H9 (cell line): ENCODE results near the gene PPM1J. TPM values are rescaled to one million over a fixed set of nuclear protein-coding genes. Genes with fewer than 3 reads are reported as not detected.

ENCODE experiments used
- DNase-seq: peaks from one replicate; pipeline ENCODE4 v3.0.0-alpha.2; 2017
- H2AFZ ChIP-seq: one replicate; pipeline ENCODE4 v1.6.1; 2013; ENCODE audit warnings: mild to moderate bottlenecking, low read length, control low read depth, moderate library complexity
- H2AK5ac ChIP-seq: 2 replicates; pipeline ENCODE4 v1.6.1; 2013; ENCODE audit warnings: low read length, control low read depth, mixed read lengths; ENCODE audit not compliant: insufficient read length
- H2BK120ac ChIP-seq: one replicate; pipeline ENCODE4 v1.6.1; 2013; ENCODE audit warnings: low read depth, mild to moderate bottlenecking, low read length, control low read depth, inconsistent platforms; ENCODE audit not compliant: poor library complexity, severe bottlenecking
- H2BK12ac ChIP-seq: 2 replicates; pipeline ENCODE4 v1.6.1; 2013; ENCODE audit warnings: low read length, control low read depth, mixed read lengths, low read depth; ENCODE audit not compliant: insufficient read length
- H2BK15ac ChIP-seq: 2 replicates; pipeline ENCODE4 v1.6.1; 2013; ENCODE audit warnings: low read depth, low read length, control low read depth
- H2BK20ac ChIP-seq: one replicate; pipeline ENCODE4 v1.6.1; 2013; ENCODE audit warnings: low read depth, mild to moderate bottlenecking, low read length, control low read depth, inconsistent platforms; ENCODE audit not compliant: poor library complexity, severe bottlenecking
- H2BK5ac ChIP-seq: 2 replicates; pipeline ENCODE4 v1.6.1; 2013; ENCODE audit warnings: low read length, control low read depth, mixed read lengths; ENCODE audit not compliant: insufficient read length
- H3K14ac ChIP-seq: 2 replicates; pipeline ENCODE4 v1.6.1; 2013; ENCODE audit warnings: low read length, control low read depth; ENCODE audit not compliant: insufficient read depth
- H3K18ac ChIP-seq: 2 replicates; pipeline ENCODE4 v1.6.1; 2013; ENCODE audit warnings: low read depth, mild to moderate bottlenecking, mixed read lengths, low read length, control low read depth; ENCODE audit not compliant: insufficient read length
- H3K23ac ChIP-seq: 2 replicates; pipeline ENCODE4 v1.6.1; 2013; ENCODE audit warnings: low read length, control low read depth, mixed read lengths, low read depth; ENCODE audit not compliant: insufficient read length
- H3K23me2 ChIP-seq: 2 replicates; pipeline ENCODE4 v1.6.1; 2013; ENCODE audit warnings: low read depth, mild to moderate bottlenecking, mixed read lengths, low read length, control low read depth; ENCODE audit not compliant: insufficient read length, poor library complexity, severe bottlenecking
- H3K27ac ChIP-seq: 2 replicates; pipeline ENCODE4 v1.5.1; 2013; ENCODE audit warnings: low read length, control low read depth, mixed read lengths, low read depth; ENCODE audit not compliant: insufficient read length
- H3K27me3 ChIP-seq: 2 replicates; pipeline ENCODE4 v1.6.1; 2013; ENCODE audit warnings: low read length, control low read depth, inconsistent platforms; ENCODE audit not compliant: insufficient read depth
- H3K4ac ChIP-seq: 2 replicates; pipeline ENCODE4 v1.6.1; 2013; ENCODE audit warnings: low read depth, mild to moderate bottlenecking, control low read depth, inconsistent platforms, low read length, moderate library complexity
- H3K4me1 ChIP-seq: 2 replicates; pipeline ENCODE4 v1.6.1; 2013; ENCODE audit warnings: low read length, control low read depth, inconsistent platforms; ENCODE audit not compliant: insufficient read depth
- H3K4me2 ChIP-seq: 2 replicates; pipeline ENCODE4 v1.6.1; 2013; ENCODE audit warnings: low read length, control low read depth, mixed read lengths; ENCODE audit not compliant: insufficient read length, insufficient read depth
- H3K56ac ChIP-seq: 2 replicates; pipeline ENCODE4 v1.6.1; 2013; ENCODE audit warnings: low read depth, mild to moderate bottlenecking, mixed read lengths, low read length, control low read depth; ENCODE audit not compliant: insufficient read length
- H3K79me1 ChIP-seq: 2 replicates; pipeline ENCODE4 v1.6.1; 2013; ENCODE audit warnings: low read depth, mild to moderate bottlenecking, moderate library complexity, low read length, control low read depth, inconsistent platforms; ENCODE audit not compliant: insufficient read depth, poor library complexity, severe bottlenecking
- H3K79me2 ChIP-seq: 2 replicates; pipeline ENCODE4 v1.6.1; 2013; ENCODE audit warnings: low read length, control low read depth, inconsistent platforms; ENCODE audit not compliant: insufficient read depth
- H3K9ac ChIP-seq: 2 replicates; pipeline ENCODE4 v1.6.1; 2013; ENCODE audit warnings: low read length, control low read depth, mixed read lengths; ENCODE audit not compliant: insufficient read length; ENCODE audit errors: extremely low read depth
- H3K9me3 ChIP-seq: one replicate; pipeline ENCODE4 v1.6.1; 2013; ENCODE audit warnings: low read depth, low read length, inconsistent platforms; ENCODE audit not compliant: control insufficient read depth
- H3T11ph ChIP-seq: one replicate; pipeline ENCODE4 v1.6.1; 2013; ENCODE audit warnings: mild to moderate bottlenecking, low read length, control low read depth, inconsistent platforms
- H4K20me1 ChIP-seq: one replicate; pipeline ENCODE4 v1.6.1; 2013; ENCODE audit not compliant: control insufficient read depth, insufficient read length, insufficient read depth
- H4K5ac ChIP-seq: 2 replicates; pipeline ENCODE4 v1.6.1; 2013; ENCODE audit warnings: low read depth, mild to moderate bottlenecking, mixed read lengths, low read length, control low read depth; ENCODE audit not compliant: insufficient read length
- H4K8ac ChIP-seq: replicated peaks from 2 replicates; pipeline ENCODE4 v1.6.1; 2013; ENCODE audit warnings: low read length, control low read depth, mixed read lengths, low read depth; ENCODE audit not compliant: insufficient read length
- H4K91ac ChIP-seq: 2 replicates; pipeline ENCODE4 v1.6.1; 2013; ENCODE audit warnings: low read depth, mild to moderate bottlenecking, moderate library complexity, mixed read lengths, low read length, control low read depth; ENCODE audit not compliant: insufficient read length
- H3K27ac Mint-ChIP-seq, 3 experiments: 2 replicates in 2 of 3; 3 replicates in 1 of 3; pipeline ENCODE4 v1.8.0; 2020 to 2021; ENCODE audit warnings: mixed read lengths in 3 of 3, mild to moderate bottlenecking in 1 of 3, moderate library complexity in 1 of 3
- H3K27me3 Mint-ChIP-seq: 2 replicates; pipeline ENCODE4 v1.8.0; 2021; ENCODE audit warnings: low read depth, mild to moderate bottlenecking, moderate library complexity, mixed read lengths
- H3K36me3 Mint-ChIP-seq, 3 experiments: 2 replicates in 2 of 3; 3 replicates in 1 of 3; pipeline ENCODE4 v1.8.0; 2020 to 2021; ENCODE audit warnings: low read depth in 3 of 3, mixed read lengths in 3 of 3; ENCODE audit not compliant: insufficient read depth in 1 of 3
- H3K4me1 Mint-ChIP-seq, 2 experiments: 2 replicates each; pipeline ENCODE4 v1.8.0; 2020; ENCODE audit warnings: mixed read lengths in 2 of 2
- H3K4me3 Mint-ChIP-seq, 2 experiments: 2 replicates in 1 of 2; 3 replicates in 1 of 2; pipeline ENCODE4 v1.8.0; 2020 to 2021; ENCODE audit warnings: mild to moderate bottlenecking in 2 of 2, mixed read lengths in 2 of 2, moderate library complexity in 1 of 2
- H3K9me3 Mint-ChIP-seq, 2 experiments: 2 replicates in 1 of 2; 3 replicates in 1 of 2; pipeline ENCODE4 v1.8.0; 2020; ENCODE audit warnings: mild to moderate bottlenecking in 2 of 2, mixed read lengths in 2 of 2, moderate library complexity in 1 of 2
- WGBS: extraction: QIAGEN DNeasy Blood & Tissue Kit; methylation state at CpG from one replicate; pipeline ENCODE4 v1.1.7; 2013; ENCODE audit warnings: missing lambda C conversion rate, low lambda C conversion rate, mixed read lengths; ENCODE audit not compliant: insufficient read length; ENCODE audit errors: extremely low coverage; 5-methylcytosine and 5-hydroxymethylcytosine counted together
- total RNA-seq: library from RNA; stranded (reverse); gene quantifications from 2 replicates; pipeline ENCODE4 v1.2.1, GENCODE V29; 2021
- TF ChIP-seq, protein P1 (sequence below): fragments of 200-600 bp; sonication (generic); conservative IDR thresholded peaks from 3 replicates; pipeline ENCODE4 v1.8.0; 2021; ENCODE audit warnings: antibody characterized with exemption, mild to moderate bottlenecking

PPM1J gene
- total RNA-seq, 1 experiment from 2014 or later, result 12.7 TPM

GRCh38 chr1:112706505-112707220 is 8.5 kb downstream of the PPM1J start, which contains the start of gene RHOC:
Gene RHOC (minus strand): TSS chr1:112707127. CDS start chr1:112703799, 3,328 bp downstream.
- Histone ChIP-seq H3K9ac (peak within 1 kb of the TSS; percentile 18), H3K23me2 (peaks cover 13% of the 10 kb centered on the region), H3K79me1 (no peaks in the 10 kb centered on the region), H2BK120ac (no peak within 1 kb of the TSS), H2BK15ac (no peak within 1 kb of the TSS), H2BK5ac (no peak within 1 kb of the TSS), H2BK12ac (no peak within 1 kb of the TSS), H3K23ac (no peak within 1 kb of the TSS), H3K27ac (no peak within 1 kb of the TSS), H3K27me3 (peaks cover 4% of the 10 kb centered on the region; the same call in 1 of the 2 replicates), H3K18ac (peak within 1 kb of the TSS; percentile 45), H2BK20ac (no peak within 1 kb of the TSS), H3K79me2 (no peaks in the 10 kb centered on the region), H4K20me1 (no peaks in the 10 kb centered on the region), H3K14ac (no peak within 1 kb of the TSS; the same call in 1 of the 2 replicates), H3T11ph (no peak within 1 kb of the TSS), H2AFZ (no peak within 1 kb of the TSS), H3K4me2 (peak within 1 kb of the TSS; percentile 66), H4K5ac (no peak within 1 kb of the TSS), H3K4ac (no peak within 1 kb of the TSS), H3K9me3 (no peaks in the 10 kb centered on the region), H3K56ac (no peak within 1 kb of the TSS), H4K8ac (no peak within 1 kb of the TSS), H2AK5ac (no peak within 1 kb of the TSS), H4K91ac (no peak within 1 kb of the TSS), H3K4me1 (peaks cover 13% of the 10 kb centered on the region)
- H3K36me3 Mint-ChIP-seq, result peaks cover 15 to 38% (median 36%) of the 10 kb centered on the region in 3 experiments; a peak in 6 of 7 replicates
- H3K27me3 Mint-ChIP-seq, result peaks cover 64% of the 10 kb centered on the region
- TF ChIP-seq, protein P1, sequence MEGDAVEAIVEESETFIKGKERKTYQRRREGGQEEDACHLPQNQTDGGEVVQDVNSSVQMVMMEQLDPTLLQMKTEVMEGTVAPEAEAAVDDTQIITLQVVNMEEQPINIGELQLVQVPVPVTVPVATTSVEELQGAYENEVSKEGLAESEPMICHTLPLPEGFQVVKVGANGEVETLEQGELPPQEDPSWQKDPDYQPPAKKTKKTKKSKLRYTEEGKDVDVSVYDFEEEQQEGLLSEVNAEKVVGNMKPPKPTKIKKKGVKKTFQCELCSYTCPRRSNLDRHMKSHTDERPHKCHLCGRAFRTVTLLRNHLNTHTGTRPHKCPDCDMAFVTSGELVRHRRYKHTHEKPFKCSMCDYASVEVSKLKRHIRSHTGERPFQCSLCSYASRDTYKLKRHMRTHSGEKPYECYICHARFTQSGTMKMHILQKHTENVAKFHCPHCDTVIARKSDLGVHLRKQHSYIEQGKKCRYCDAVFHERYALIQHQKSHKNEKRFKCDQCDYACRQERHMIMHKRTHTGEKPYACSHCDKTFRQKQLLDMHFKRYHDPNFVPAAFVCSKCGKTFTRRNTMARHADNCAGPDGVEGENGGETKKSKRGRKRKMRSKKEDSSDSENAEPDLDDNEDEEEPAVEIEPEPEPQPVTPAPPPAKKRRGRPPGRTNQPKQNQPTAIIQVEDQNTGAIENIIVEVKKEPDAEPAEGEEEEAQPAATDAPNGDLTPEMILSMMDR, result no peak
- no CpG with 5 or more reads among the region's 61 CpGs for WGBS
- peaks cover 57 to 66% of the 10 kb centered on the region in 2 experiments for H3K4me1 Mint-ChIP-seq
- DNase-seq, result peak; percentile 68
- H3K27ac Mint-ChIP-seq, result peak within 1 kb of the TSS in 2 of 3 experiments; percentile 30 to 81; a peak in 3 of 7 replicates
- peak within 1 kb of the TSS; percentile 72 to 84 for H3K4me3 Mint-ChIP-seq
- no peaks in the 10 kb centered on the region; a peak in 1 of 5 replicates for H3K9me3 Mint-ChIP-seq
